GM19035 (cell line): Measurements from ENCODE around the gene ZP1.

Experiments
- ATAC-seq: cut with Tn5 transposase; IDR thresholded peaks from one replicate; pipeline ENCODE4 v1.9.1; 2021; ENCODE audit not compliant: unreplicated experiment

The ZP1 gene

GRCh38 chr11:60922906-60923305 lies 55.6 kb downstream of the ZP1 start:
- no peak for ATAC-seq

GRCh38 chr11:60923326-60923725 lies 56.0 kb downstream of the ZP1 start:
- no peak for ATAC-seq

DNA sequence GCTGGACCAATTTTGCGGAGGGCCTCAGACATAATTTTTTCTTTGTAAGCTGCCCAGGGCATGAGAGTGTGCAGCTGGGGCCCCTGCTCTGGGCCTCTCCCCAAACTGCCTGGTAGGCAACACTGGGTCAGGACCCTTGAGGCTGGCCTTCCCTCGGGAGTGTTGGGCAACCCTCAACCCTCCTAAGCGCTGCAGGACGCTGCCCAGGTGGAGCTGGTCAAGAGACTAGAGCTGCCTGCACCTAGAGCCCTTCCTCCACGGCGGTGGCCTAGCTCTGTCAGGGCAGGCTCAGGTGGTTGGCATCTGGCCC lies 56.4 kb downstream of the ZP1 start:
- no peak for ATAC-seq

GRCh38 chr11:60924110-60924905 lies 57.0 kb downstream of the ZP1 start, which contains the start of gene TMEM132A:
Gene TMEM132A (plus strand): TSS chr11:60924460. CDS start chr11:60924634, 174 bp downstream.
- no peak for ATAC-seq
